T-helper 1 cell treated with Interleukin-12 subunit alpha and Interleukin-12 subunit beta and Interleukin-4 antibody, amounts not matched to agents 30 μg/mL and 1 μg/mL, for 36 hours (primary cell): ENCODE data around the gene TYW1B.
"Not testable (repeated sequence)": the region's sequence is repeated elsewhere in the genome, so short reads cannot be mapped to it uniquely, and the experiment has no call there.

ENCODE experiments used
- H3K27ac Mint-ChIP-seq: one replicate; pipeline ENCODE4 v1.8.0; 2021; ENCODE audit warnings: mild to moderate bottlenecking, mixed read lengths
- H3K27me3 Mint-ChIP-seq: one replicate; pipeline ENCODE4 v1.8.0; 2021; ENCODE audit warnings: low read depth, mixed read lengths
- H3K36me3 Mint-ChIP-seq: one replicate; pipeline ENCODE4 v1.8.0; 2021; ENCODE audit warnings: low read depth, mixed read lengths
- H3K4me1 Mint-ChIP-seq: one replicate; pipeline ENCODE4 v1.8.0; 2021; ENCODE audit warnings: low read depth, mixed read lengths
- H3K4me3 Mint-ChIP-seq: one replicate; pipeline ENCODE4 v1.8.0; 2021; ENCODE audit warnings: mild to moderate bottlenecking, moderate library complexity, mixed read lengths
- H3K9me3 Mint-ChIP-seq: one replicate; pipeline ENCODE4 v1.8.0; 2021; ENCODE audit warnings: mixed read lengths

TYW1B gene

GRCh38 chr7:72618435-72619180 is 209.4 kb downstream of the TYW1B start:
- not testable (repeated sequence) for H3K4me3 Mint-ChIP-seq, H3K9me3 Mint-ChIP-seq, H3K27me3 Mint-ChIP-seq, H3K27ac Mint-ChIP-seq, H3K4me1 Mint-ChIP-seq, H3K36me3 Mint-ChIP-seq

GRCh38 chr7:72609761-72610160 is 218.2 kb downstream of the TYW1B start:
- not testable (repeated sequence) for H3K4me3 Mint-ChIP-seq, H3K27ac Mint-ChIP-seq, H3K4me1 Mint-ChIP-seq, H3K9me3 Mint-ChIP-seq, H3K27me3 Mint-ChIP-seq, H3K36me3 Mint-ChIP-seq

- H3K4me1 Mint-ChIP-seq, H3K27me3 Mint-ChIP-seq, H3K4me3 Mint-ChIP-seq, H3K9me3 Mint-ChIP-seq, H3K27ac Mint-ChIP-seq, H3K36me3 Mint-ChIP-seq: not testable (repeated sequence)
Measured at GRCh38 chr7:72607988-72608387, 220.0 kb downstream of the TYW1B start.

- H3K27ac Mint-ChIP-seq, H3K4me3 Mint-ChIP-seq, H3K9me3 Mint-ChIP-seq, H3K27me3 Mint-ChIP-seq, H3K4me1 Mint-ChIP-seq, H3K36me3 Mint-ChIP-seq: not testable (repeated sequence)
Measured at GRCh38 chr7:72605863-72606431, 222.1 kb downstream of the TYW1B start.

GRCh38 chr7:72604771-72605611 is 223.0 kb downstream of the TYW1B start:
- not testable (repeated sequence) for H3K4me1 Mint-ChIP-seq, H3K36me3 Mint-ChIP-seq, H3K4me3 Mint-ChIP-seq, H3K27ac Mint-ChIP-seq, H3K9me3 Mint-ChIP-seq, H3K27me3 Mint-ChIP-seq

GRCh38 chr7:72603476-72603875 is 224.5 kb downstream of the TYW1B start:
- H3K4me3 Mint-ChIP-seq, H3K27ac Mint-ChIP-seq, H3K4me1 Mint-ChIP-seq, H3K9me3 Mint-ChIP-seq, H3K36me3 Mint-ChIP-seq, H3K27me3 Mint-ChIP-seq: not testable (repeated sequence)

- Mint-ChIP-seq H3K27me3 (no peaks in the 10 kb centered on the region), H3K27ac (no peak overlapping the region), H3K4me1 (no peaks in the 10 kb centered on the region), H3K4me3 (no peak overlapping the region), H3K36me3 (peaks cover 5% of the 10 kb centered on the region), H3K9me3 (no peaks in the 10 kb centered on the region)
Measured at GRCh38 chr7:72603073-72603472, 224.9 kb downstream of the TYW1B start.

- not testable (repeated sequence) for H3K27ac Mint-ChIP-seq, H3K27me3 Mint-ChIP-seq, H3K4me1 Mint-ChIP-seq, H3K4me3 Mint-ChIP-seq, H3K36me3 Mint-ChIP-seq, H3K9me3 Mint-ChIP-seq
Measured at GRCh38 chr7:72601683-72602082, 226.3 kb downstream of the TYW1B start.

- H3K36me3 Mint-ChIP-seq, H3K4me1 Mint-ChIP-seq, H3K27ac Mint-ChIP-seq, H3K4me3 Mint-ChIP-seq, H3K27me3 Mint-ChIP-seq: not testable (repeated sequence)
- H3K9me3 Mint-ChIP-seq: peaks cover 39% of the 10 kb centered on the region
Measured at GRCh38 chr7:72590023-72590422, 238.0 kb downstream of the TYW1B start.

GRCh38 chr7:72587267-72587666 is 240.7 kb downstream of the TYW1B start:
- H3K27me3 Mint-ChIP-seq, H3K27ac Mint-ChIP-seq, H3K4me1 Mint-ChIP-seq, H3K36me3 Mint-ChIP-seq, H3K4me3 Mint-ChIP-seq: not testable (repeated sequence)
- H3K9me3 Mint-ChIP-seq: peaks cover 32% of the 10 kb centered on the region

GRCh38 chr7:72584576-72584975 is 243.4 kb downstream of the TYW1B start:
- not testable (repeated sequence) for H3K27me3 Mint-ChIP-seq, H3K27ac Mint-ChIP-seq, H3K4me3 Mint-ChIP-seq, H3K36me3 Mint-ChIP-seq, H3K4me1 Mint-ChIP-seq
- H3K9me3 Mint-ChIP-seq: peaks cover 17% of the 10 kb centered on the region

- not testable (repeated sequence) for H3K27me3 Mint-ChIP-seq, H3K27ac Mint-ChIP-seq, H3K36me3 Mint-ChIP-seq, H3K4me3 Mint-ChIP-seq, H3K4me1 Mint-ChIP-seq
- H3K9me3 Mint-ChIP-seq: peaks cover 17% of the 10 kb centered on the region
Measured at GRCh38 chr7:72583620-72584361, 244.2 kb downstream of the TYW1B start.

- H3K36me3 Mint-ChIP-seq, H3K27ac Mint-ChIP-seq, H3K4me1 Mint-ChIP-seq, H3K27me3 Mint-ChIP-seq, H3K9me3 Mint-ChIP-seq, H3K4me3 Mint-ChIP-seq: not testable (repeated sequence)
Measured at GRCh38 chr7:72580142-72580770, 247.7 kb downstream of the TYW1B start.

GRCh38 chr7:72577107-72577506 is 250.9 kb downstream of the TYW1B start:
- Mint-ChIP-seq H3K4me3 (no peak overlapping the region), H3K27me3 (no peaks in the 10 kb centered on the region), H3K36me3 (peaks cover 2% of the 10 kb centered on the region), H3K27ac (no peak overlapping the region), H3K4me1 (no peaks in the 10 kb centered on the region), H3K9me3 (no peaks in the 10 kb centered on the region)
